ENCODE measurements around the gene RBM25.
"Not testable (repeated sequence)": the region's sequence is repeated elsewhere in the genome, so short reads cannot be mapped to it uniquely, and the experiment has no call there.

RBM25 gene

DNA sequence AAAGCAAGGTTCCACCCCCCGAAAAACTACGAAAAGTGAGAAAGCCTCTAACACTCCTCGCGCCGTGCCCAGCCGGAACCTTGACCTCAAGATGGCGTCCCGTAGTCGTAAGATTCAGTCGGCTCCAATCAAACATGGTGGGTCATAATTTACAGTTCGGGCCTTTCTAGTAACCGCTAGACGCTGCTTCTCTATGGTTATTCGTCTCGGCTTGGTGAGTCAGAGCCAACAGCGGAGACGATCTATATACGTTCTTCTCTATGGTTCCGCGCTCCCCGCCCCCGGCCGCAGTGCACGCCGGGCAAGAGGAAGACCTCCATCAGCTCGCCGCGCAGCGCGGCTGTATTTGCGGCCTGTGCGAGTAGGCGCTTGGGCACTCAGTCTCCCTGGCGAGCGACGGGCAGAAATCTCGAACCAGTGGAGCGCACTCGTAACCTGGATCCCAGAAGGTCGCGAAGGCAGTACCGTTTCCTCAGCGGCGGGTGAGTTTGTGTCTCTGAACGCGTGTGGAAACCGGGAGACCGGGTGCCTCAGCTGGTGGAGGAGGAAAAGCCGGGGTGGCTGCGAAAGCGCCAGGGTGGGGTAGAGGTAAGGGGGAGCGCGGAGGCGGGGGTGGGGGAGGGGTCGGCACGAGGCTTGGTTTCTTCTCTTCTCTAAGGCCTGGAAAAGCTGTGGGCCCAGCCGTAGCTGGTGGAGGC, at the start of gene RBM25:
Gene RBM25 (plus strand): TSS at position 311 of the 698 bp plus-strand sequence. CDS start 13,108 bp downstream, outside the sequence.
- Histone ChIP-seq H3K27me3 (ENCODE audit: insufficient read depth, low read length) (no peaks in the 10 kb centered on the region), H3K36me3 (ENCODE audit: insufficient read depth, low read length) (peaks cover 1% of the 10 kb centered on the region; the same call in 1 of the 2 replicates), H2AFZ (ENCODE audit: low read length, unreplicated experiment) (peak within 1 kb of the TSS; percentile 71), H3K4me1 (ENCODE audit: control insufficient read depth, insufficient read depth, low read length, unreplicated experiment) (peaks cover 28% of the 10 kb centered on the region), H3K4me3 (ENCODE audit: low read depth, low read length) (peak within 1 kb of the TSS; percentile 97), H3K79me2 (ENCODE audit: control insufficient read depth, insufficient read depth, low read length, unreplicated experiment) (peaks cover 47% of the 10 kb centered on the region), H3K27ac (ENCODE audit: low read depth, low read length) (peak within 1 kb of the TSS; percentile 80)

- not testable (repeated sequence) for H3K4me1 ChIP-seq (ENCODE audit: control insufficient read depth, insufficient read depth, low read length, unreplicated experiment); H3K27ac ChIP-seq (ENCODE audit: low read depth, low read length); H2AFZ ChIP-seq (ENCODE audit: low read length, unreplicated experiment); H3K4me3 ChIP-seq (ENCODE audit: low read depth, low read length); H3K27me3 ChIP-seq (ENCODE audit: insufficient read depth, low read length)
- peaks cover 19% of the 10 kb centered on the region; the same call in 1 of the 2 replicates for H3K36me3 ChIP-seq (ENCODE audit: insufficient read depth, low read length)
- peaks cover 13% of the 10 kb centered on the region for H3K79me2 ChIP-seq (ENCODE audit: control insufficient read depth, insufficient read depth, low read length, unreplicated experiment)
Measured at GRCh38 chr14:73011189-73011588, 47.1 kb upstream of the RBM25 start.

GRCh38 chr14:73014105-73014504, 44.2 kb upstream of the RBM25 start:
- peaks cover under 1% of the 10 kb centered on the region for H3K79me2 ChIP-seq (ENCODE audit: control insufficient read depth, insufficient read depth, low read length, unreplicated experiment)
- H3K27me3 ChIP-seq (ENCODE audit: insufficient read depth, low read length), result no peaks in the 10 kb centered on the region
- H3K4me1 ChIP-seq (ENCODE audit: control insufficient read depth, insufficient read depth, low read length, unreplicated experiment), result no peaks in the 10 kb centered on the region
- H3K36me3 ChIP-seq (ENCODE audit: insufficient read depth, low read length), result peaks cover 13% of the 10 kb centered on the region; the same call in 1 of the 2 replicates
- H2AFZ ChIP-seq (ENCODE audit: low read length, unreplicated experiment), result no peak overlapping the region
- no peak overlapping the region for H3K27ac ChIP-seq (ENCODE audit: low read depth, low read length)
- H3K4me3 ChIP-seq (ENCODE audit: low read depth, low read length), result no peak overlapping the region

DNA sequence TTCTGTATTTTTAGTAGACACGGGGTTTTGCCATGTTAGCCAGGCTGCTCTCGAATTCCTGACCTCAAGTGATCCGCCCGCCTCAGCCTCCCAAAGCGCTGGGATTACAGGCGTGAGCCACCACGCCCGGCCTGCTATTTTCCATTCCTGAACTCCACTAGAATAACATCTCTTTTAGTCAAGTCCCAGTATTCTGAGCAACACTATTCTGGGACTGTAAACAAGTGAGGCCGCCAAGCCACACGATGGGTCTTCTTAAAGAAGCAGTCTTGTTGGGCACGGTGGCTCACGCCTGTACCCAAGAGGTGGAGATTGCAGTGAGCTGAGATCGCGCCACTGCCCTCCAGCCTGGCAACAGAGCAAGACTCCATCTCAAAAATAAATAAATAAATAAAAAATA, 42.8 kb upstream of the RBM25 start:
- not testable (repeated sequence) for H3K27ac ChIP-seq (ENCODE audit: low read depth, low read length); H3K27me3 ChIP-seq (ENCODE audit: insufficient read depth, low read length); H3K4me1 ChIP-seq (ENCODE audit: control insufficient read depth, insufficient read depth, low read length, unreplicated experiment); H2AFZ ChIP-seq (ENCODE audit: low read length, unreplicated experiment); H3K36me3 ChIP-seq (ENCODE audit: insufficient read depth, low read length); H3K79me2 ChIP-seq (ENCODE audit: control insufficient read depth, insufficient read depth, low read length, unreplicated experiment); H3K4me3 ChIP-seq (ENCODE audit: low read depth, low read length)

- H2AFZ ChIP-seq (ENCODE audit: low read length, unreplicated experiment); H3K4me1 ChIP-seq (ENCODE audit: control insufficient read depth, insufficient read depth, low read length, unreplicated experiment); H3K79me2 ChIP-seq (ENCODE audit: control insufficient read depth, insufficient read depth, low read length, unreplicated experiment); H3K27ac ChIP-seq (ENCODE audit: low read depth, low read length); H3K4me3 ChIP-seq (ENCODE audit: low read depth, low read length); H3K36me3 ChIP-seq (ENCODE audit: insufficient read depth, low read length); H3K27me3 ChIP-seq (ENCODE audit: insufficient read depth, low read length): not testable (repeated sequence)
Measured at GRCh38 chr14:73016011-73016410, 42.3 kb upstream of the RBM25 start.

GRCh38 chr14:73022051-73022450, 36.3 kb upstream of the RBM25 start:
- Histone ChIP-seq H3K27ac (ENCODE audit: low read depth, low read length) (no peak overlapping the region), H3K4me1 (ENCODE audit: control insufficient read depth, insufficient read depth, low read length, unreplicated experiment) (peaks cover 6% of the 10 kb centered on the region), H2AFZ (ENCODE audit: low read length, unreplicated experiment) (no peak overlapping the region), H3K4me3 (ENCODE audit: low read depth, low read length) (peak overlapping the region; percentile 28; the same call in 1 of the 2 replicates), H3K36me3 (ENCODE audit: insufficient read depth, low read length) (peaks cover 20% of the 10 kb centered on the region), H3K79me2 (ENCODE audit: control insufficient read depth, insufficient read depth, low read length, unreplicated experiment) (peaks cover 53% of the 10 kb centered on the region), H3K27me3 (ENCODE audit: insufficient read depth, low read length) (no peaks in the 10 kb centered on the region)

- H2AFZ ChIP-seq (ENCODE audit: low read length, unreplicated experiment), result no peak overlapping the region
- no peaks in the 10 kb centered on the region for H3K27me3 ChIP-seq (ENCODE audit: insufficient read depth, low read length)
- peaks cover 6% of the 10 kb centered on the region for H3K4me1 ChIP-seq (ENCODE audit: control insufficient read depth, insufficient read depth, low read length, unreplicated experiment)
- H3K27ac ChIP-seq (ENCODE audit: low read depth, low read length), result no peak overlapping the region
- peaks cover 47% of the 10 kb centered on the region for H3K79me2 ChIP-seq (ENCODE audit: control insufficient read depth, insufficient read depth, low read length, unreplicated experiment)
- H3K4me3 ChIP-seq (ENCODE audit: low read depth, low read length), result peak overlapping the region; percentile 93
- H3K36me3 ChIP-seq (ENCODE audit: insufficient read depth, low read length), result peaks cover 20% of the 10 kb centered on the region
Measured at GRCh38 chr14:73025544-73025943, 32.8 kb upstream of the RBM25 start.

DNA sequence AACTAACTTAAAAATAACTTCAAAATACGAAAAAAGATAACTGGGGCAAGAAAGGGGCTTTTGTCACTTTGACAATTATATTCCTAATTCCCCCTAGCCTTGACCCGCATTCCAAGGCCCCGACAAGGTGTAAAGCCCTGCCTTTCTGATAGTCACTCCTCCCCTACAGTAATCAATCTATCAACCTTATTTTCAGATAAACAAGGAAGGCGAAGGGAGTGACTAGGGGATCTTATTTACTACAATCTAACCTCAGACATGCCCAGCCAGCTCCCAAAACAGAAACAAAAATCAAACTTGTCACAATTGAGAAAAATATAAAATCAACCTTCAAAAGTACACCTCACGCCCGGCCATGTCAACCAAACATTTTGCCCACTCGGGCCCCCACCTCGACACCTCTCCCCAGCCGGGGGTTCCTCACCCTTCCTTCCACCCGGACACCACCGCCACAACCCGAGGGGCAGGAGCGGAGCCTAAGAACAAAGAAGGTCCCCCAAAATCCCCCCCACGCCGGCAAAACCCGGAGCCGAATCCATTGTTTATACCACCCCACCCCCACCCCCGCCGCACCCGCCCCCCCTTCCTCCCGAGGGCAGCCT, 32.0 kb upstream of the RBM25 start:
- Histone ChIP-seq H3K27ac (ENCODE audit: low read depth, low read length) (peak overlapping the region; percentile 52; the same call in 1 of the 2 replicates), H3K36me3 (ENCODE audit: insufficient read depth, low read length) (peaks cover 20% of the 10 kb centered on the region), H3K4me3 (ENCODE audit: low read depth, low read length) (peak overlapping the region; percentile 93), H3K4me1 (ENCODE audit: control insufficient read depth, insufficient read depth, low read length, unreplicated experiment) (peaks cover 6% of the 10 kb centered on the region), H3K27me3 (ENCODE audit: insufficient read depth, low read length) (no peaks in the 10 kb centered on the region), H2AFZ (ENCODE audit: low read length, unreplicated experiment) (peak overlapping the region; percentile 61), H3K79me2 (ENCODE audit: control insufficient read depth, insufficient read depth, low read length, unreplicated experiment) (peaks cover 45% of the 10 kb centered on the region)

DNA sequence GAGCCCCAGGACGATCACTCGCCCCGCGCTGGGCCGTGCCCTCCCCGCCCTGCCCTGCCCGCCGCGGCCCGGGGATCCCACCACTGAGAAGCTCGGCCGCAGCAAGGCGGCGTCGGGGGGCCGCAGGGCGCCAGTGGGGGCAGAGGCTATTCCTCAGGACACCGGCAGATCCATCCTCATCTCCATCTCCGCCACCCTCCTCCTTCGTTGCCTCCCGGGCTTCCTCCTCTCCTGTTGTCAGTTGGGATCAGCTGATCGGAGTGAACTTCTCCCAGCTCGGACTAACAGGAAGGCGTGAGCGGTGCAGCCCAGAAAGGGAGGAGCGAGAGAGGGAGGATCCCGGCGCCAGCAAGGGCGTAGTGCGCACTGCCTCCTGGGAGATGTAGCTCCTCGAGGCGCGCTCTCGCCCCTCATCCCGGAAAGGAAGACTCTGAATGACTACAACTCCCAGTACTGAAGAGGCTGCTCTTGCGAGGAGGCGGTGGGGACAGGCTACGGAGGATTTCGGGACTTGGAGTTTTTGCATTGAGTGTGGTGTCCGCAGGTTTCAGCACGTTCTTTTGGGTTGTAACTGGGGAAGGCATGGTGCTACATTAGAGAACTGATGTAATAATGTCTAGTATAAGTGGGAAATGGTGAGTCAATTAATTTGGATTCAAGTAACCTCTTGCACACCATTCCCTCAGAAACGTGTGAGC, 31.3 kb upstream of the RBM25 start, which contains the start of gene ZFYVE1:
Gene ZFYVE1 (minus strand): TSS at position 262 of the 698 bp plus-strand sequence. CDS start 2,598 bp downstream, outside the sequence.
- peaks cover 39% of the 10 kb centered on the region for H3K79me2 ChIP-seq (ENCODE audit: control insufficient read depth, insufficient read depth, low read length, unreplicated experiment)
- H3K27me3 ChIP-seq (ENCODE audit: insufficient read depth, low read length), result no peaks in the 10 kb centered on the region
- H3K4me3 ChIP-seq (ENCODE audit: low read depth, low read length), result peak within 1 kb of the TSS; percentile 93
- peaks cover 14% of the 10 kb centered on the region; the same call in 1 of the 2 replicates for H3K36me3 ChIP-seq (ENCODE audit: insufficient read depth, low read length)
- peak within 1 kb of the TSS; percentile 52; the same call in 1 of the 2 replicates for H3K27ac ChIP-seq (ENCODE audit: low read depth, low read length)
- H3K4me1 ChIP-seq (ENCODE audit: control insufficient read depth, insufficient read depth, low read length, unreplicated experiment), result peaks cover 6% of the 10 kb centered on the region
- H2AFZ ChIP-seq (ENCODE audit: low read length, unreplicated experiment), result peak within 1 kb of the TSS; percentile 66

GRCh38 chr14:73027546-73027945, 30.8 kb upstream of the RBM25 start:
- H3K4me3 ChIP-seq (ENCODE audit: low read depth, low read length), result peak overlapping the region; percentile 93
- H3K4me1 ChIP-seq (ENCODE audit: control insufficient read depth, insufficient read depth, low read length, unreplicated experiment), result peaks cover 2% of the 10 kb centered on the region
- no peaks in the 10 kb centered on the region for H3K27me3 ChIP-seq (ENCODE audit: insufficient read depth, low read length)
- H2AFZ ChIP-seq (ENCODE audit: low read length, unreplicated experiment), result peak overlapping the region; percentile 27
- peaks cover 34% of the 10 kb centered on the region for H3K79me2 ChIP-seq (ENCODE audit: control insufficient read depth, insufficient read depth, low read length, unreplicated experiment)
- H3K36me3 ChIP-seq (ENCODE audit: insufficient read depth, low read length), result peaks cover 14% of the 10 kb centered on the region; the same call in 1 of the 2 replicates
- H3K27ac ChIP-seq (ENCODE audit: low read depth, low read length), result no peak overlapping the region

All from ACC112 (cell line).